Measurements from ENCODE around the gene SLC6A9. TPM values are rescaled to one million over a fixed set of nuclear protein-coding genes. Genes with fewer than 3 reads are reported as not detected.

Gene SLC6A9
- total and polyA plus RNA-seq, 2 donors from 2014 or later = 2.0 to 12.6 TPM

GRCh38 chr1:44034423-44034822 is 3.2 kb upstream of the SLC6A9 start:
- H3K27ac ChIP-seq (ENCODE audit: low read depth in 2 of 2, low read length in 2 of 2) = no peak overlapping the region
- no peaks in the 10 kb centered on the region for H3K9me3 ChIP-seq (ENCODE audit: control insufficient read depth in 2 of 3, insufficient read depth in 1 of 3, low read length in 3 of 3)
- intact Hi-C loops (cut with DNase I) = no loop called here
- no peak for TF ChIP-seq CTCF (IDR thresholded peaks at IDR 0.05; ENCODE audit: borderline replicate concordance, extremely low read depth, insufficient read depth)
- FAIRE-seq = no peak
- H3K4me3 ChIP-seq (ENCODE audit: low read length in 3 of 3) = no peak overlapping the region
- no peak for DNase-seq
- no peak overlapping the region for H3K9ac ChIP-seq (ENCODE audit: low read length in 3 of 3)
- no peaks in the 10 kb centered on the region for H3K27me3 ChIP-seq (ENCODE audit: control insufficient read depth, insufficient read depth, low read length)
- H3K36me3 ChIP-seq (ENCODE audit: control insufficient read depth in 2 of 3, insufficient read depth in 3 of 3, low read length in 3 of 3) = no peaks in the 10 kb centered on the region
- H3K4me1 ChIP-seq (ENCODE audit: control insufficient read depth in 2 of 3, insufficient read depth in 2 of 3, low read depth in 1 of 3, low read length in 3 of 3) = peaks cover 0 to 25% (median 21%) of the 10 kb centered on the region in 3 donors

- intact Hi-C loops (cut with DNase I) = no loop called here
- FAIRE-seq (no peak), DNase-seq (no peak)
- no peaks in the 10 kb centered on the region for H3K9me3 ChIP-seq (ENCODE audit: control insufficient read depth in 2 of 3, insufficient read depth in 1 of 3, low read length in 3 of 3)
- H3K27me3 ChIP-seq (ENCODE audit: control insufficient read depth, insufficient read depth, low read length) = no peaks in the 10 kb centered on the region
- no peak for TF ChIP-seq CTCF (IDR thresholded peaks at IDR 0.05; ENCODE audit: borderline replicate concordance, extremely low read depth, insufficient read depth)
- no peak overlapping the region for H3K9ac ChIP-seq (ENCODE audit: low read length in 3 of 3)
- H3K36me3 ChIP-seq (ENCODE audit: control insufficient read depth in 2 of 3, insufficient read depth in 3 of 3, low read length in 3 of 3) = no peaks in the 10 kb centered on the region
- no peak overlapping the region for H3K27ac ChIP-seq (ENCODE audit: low read depth in 2 of 2, low read length in 2 of 2)
- no peak overlapping the region for H3K4me3 ChIP-seq (ENCODE audit: low read length in 3 of 3)
- peaks cover 0 to 30% (median 28%) of the 10 kb centered on the region in 3 donors for H3K4me1 ChIP-seq (ENCODE audit: control insufficient read depth in 2 of 3, insufficient read depth in 2 of 3, low read depth in 1 of 3, low read length in 3 of 3)
Observed at GRCh38 chr1:44033756-44034155, 2.5 kb upstream of the SLC6A9 start.

- TF ChIP-seq CTCF (IDR thresholded peaks at IDR 0.05; ENCODE audit: borderline replicate concordance, extremely low read depth, insufficient read depth) = no peak
- intact Hi-C loops (cut with DNase I) = no loop called here
- FAIRE-seq (no peak), DNase-seq (no peak)
- no peaks in the 10 kb centered on the region for H3K27me3 ChIP-seq (ENCODE audit: control insufficient read depth, insufficient read depth, low read length)
- no peak overlapping the region for H3K9ac ChIP-seq (ENCODE audit: low read length in 3 of 3)
- no peak overlapping the region for H3K27ac ChIP-seq (ENCODE audit: low read depth in 2 of 2, low read length in 2 of 2)
- no peaks in the 10 kb centered on the region for H3K9me3 ChIP-seq (ENCODE audit: control insufficient read depth in 2 of 3, insufficient read depth in 1 of 3, low read length in 3 of 3)
- no peaks in the 10 kb centered on the region for H3K36me3 ChIP-seq (ENCODE audit: control insufficient read depth in 2 of 3, insufficient read depth in 3 of 3, low read length in 3 of 3)
- H3K4me1 ChIP-seq (ENCODE audit: control insufficient read depth in 2 of 3, insufficient read depth in 2 of 3, low read depth in 1 of 3, low read length in 3 of 3) = peaks cover 0 to 30% (median 28%) of the 10 kb centered on the region in 3 donors
- H3K4me3 ChIP-seq (ENCODE audit: low read length in 3 of 3) = no peak overlapping the region
Observed at GRCh38 chr1:44033041-44033575, 1.8 kb upstream of the SLC6A9 start.

Data from kidney (tissue), 14 donors.